CD14-positive monocyte (primary cell): Measurements from ENCODE around the gene TOLLIP. TPM values are rescaled to one million over a fixed set of nuclear protein-coding genes. Genes with fewer than 3 reads are reported as not detected.
A peak's percentile ranks its signal among the peaks of the same experiment; 100 is the strongest.

Experiments
- DNase-seq, 3 donors: peaks; one replicate each; pipeline ENCODE4 v3.0.0-alpha.2; 2011 to 2022
- H2AFZ ChIP-seq: 2 replicates; pipeline ENCODE4 v1.6.0; 2012; ENCODE audit warnings: mild to moderate bottlenecking, low read depth, low read length, inconsistent platforms; ENCODE audit not compliant: insufficient read depth, poor library complexity, severe bottlenecking
- H3K27ac ChIP-seq, 2 donors: 1 replicate in 1 of 2; 2 replicates in 1 of 2; pipeline ENCODE4 v1.5.1; 2012 to 2013; ENCODE audit warnings: low read length in 2 of 2, control low read depth in 1 of 2, inconsistent platforms in 1 of 2, low read depth in 1 of 2, mild to moderate bottlenecking in 1 of 2
- H3K27me3 ChIP-seq, 2 donors: one replicate each; pipeline versions ENCODE4 v1.6.0 to v1.6.1; 2011 to 2013; ENCODE audit warnings: low read length in 2 of 2; ENCODE audit not compliant: control insufficient read depth in 2 of 2, insufficient read depth in 2 of 2
- H3K36me3 ChIP-seq, 2 donors: replicated peaks in 1 of 2; 1 replicate in 1 of 2; 2 replicates in 1 of 2; pipeline versions ENCODE4 v1.5.1 to v1.6.1; 2012 to 2013; ENCODE audit warnings: low read length in 2 of 2, control low read depth in 1 of 2, inconsistent platforms in 1 of 2, mild to moderate bottlenecking in 1 of 2; ENCODE audit not compliant: insufficient read depth in 2 of 2, control insufficient read depth in 1 of 2
- H3K4me1 ChIP-seq, 2 donors: 1 replicate in 1 of 2; 2 replicates in 1 of 2; pipeline versions ENCODE4 v1.5.1 to v1.6.1; 2012 to 2013; ENCODE audit warnings: low read length in 2 of 2, control low read depth in 1 of 2, inconsistent platforms in 1 of 2, mild to moderate bottlenecking in 1 of 2, moderate library complexity in 1 of 2; ENCODE audit not compliant: insufficient read depth in 2 of 2, control insufficient read depth in 1 of 2
- H3K4me2 ChIP-seq: replicated peaks from 2 replicates; pipeline ENCODE3; 2012; ENCODE audit warnings: low read length, moderate library complexity, mild to moderate bottlenecking; ENCODE audit not compliant: poor library complexity, severe bottlenecking; ENCODE audit errors: extremely low read depth
- H3K4me3 ChIP-seq, 3 experiments: fragments of 200-600 bp in 1 of 3; sonication (generic) in 1 of 3; replicated peaks in 1 of 3; 1 replicate in 2 of 3; 2 replicates in 1 of 3; pipeline ENCODE4 v1.5.1; 2011 to 2013; ENCODE audit warnings: low read length in 3 of 3, mild to moderate bottlenecking in 3 of 3, control low read depth in 2 of 3, low read depth in 2 of 3, inconsistent platforms in 1 of 3, moderate library complexity in 1 of 3
- H3K79me2 ChIP-seq: 2 replicates; pipeline ENCODE4 v1.6.0; 2012; ENCODE audit warnings: mild to moderate bottlenecking, control low read depth, inconsistent platforms, low read length, moderate library complexity; ENCODE audit not compliant: insufficient read depth
- H3K9ac ChIP-seq: 2 replicates; pipeline ENCODE4 v1.6.0; 2017; ENCODE audit warnings: low read length, mild to moderate bottlenecking; ENCODE audit not compliant: insufficient read depth, poor library complexity, severe bottlenecking
- H3K9me3 ChIP-seq, 2 donors: replicated peaks in 1 of 2; 1 replicate in 1 of 2; 2 replicates in 1 of 2; pipeline versions ENCODE4 v1.5.1 to v1.6.1; 2012 to 2013; ENCODE audit warnings: low read length in 2 of 2, control low read depth in 1 of 2; ENCODE audit not compliant: control insufficient read depth in 1 of 2, insufficient read depth in 1 of 2
- H4K20me1 ChIP-seq: 2 replicates; pipeline ENCODE4 v1.6.0; 2012; ENCODE audit warnings: mild to moderate bottlenecking, low read length, control low read depth, moderate library complexity; ENCODE audit not compliant: insufficient read depth
- H3K27ac Mint-ChIP-seq, 7 donors: one replicate each; pipeline ENCODE4 v1.8.0; 2020; ENCODE audit warnings: mild to moderate bottlenecking in 7 of 7, mixed read lengths in 7 of 7, moderate library complexity in 6 of 7, inconsistent platforms in 2 of 7
- H3K27me3 Mint-ChIP-seq, 3 donors: one replicate each; pipeline ENCODE4 v1.8.0; 2021 to 2022; ENCODE audit warnings: low read depth in 3 of 3, mild to moderate bottlenecking in 3 of 3, mixed read lengths in 3 of 3, moderate library complexity in 3 of 3, inconsistent platforms in 1 of 3
- H3K36me3 Mint-ChIP-seq, 2 donors: one replicate each; pipeline ENCODE4 v1.8.0; 2020; ENCODE audit warnings: mixed read lengths in 2 of 2, inconsistent platforms in 1 of 2, mild to moderate bottlenecking in 1 of 2
- H3K4me1 Mint-ChIP-seq: one replicate; pipeline ENCODE4 v1.8.0; 2020; ENCODE audit warnings: mild to moderate bottlenecking, mixed read lengths
- H3K4me3 Mint-ChIP-seq, 2 donors: one replicate each; pipeline ENCODE4 v1.8.0; 2020; ENCODE audit warnings: mild to moderate bottlenecking in 2 of 2, mixed read lengths in 2 of 2, moderate library complexity in 1 of 2
- H3K9me3 Mint-ChIP-seq, 7 donors: one replicate each; pipeline ENCODE4 v1.8.0; 2020 to 2022; ENCODE audit warnings: mixed read lengths in 7 of 7, mild to moderate bottlenecking in 6 of 7, moderate library complexity in 6 of 7, inconsistent platforms in 2 of 7
- WGBS: methylation state at CpG from one replicate; pipeline ENCODE4 v1.1.5; 2013; ENCODE audit warnings: missing lambda C conversion rate; ENCODE audit not compliant: insufficient coverage; 5-methylcytosine and 5-hydroxymethylcytosine counted together
- intact Hi-C, 2 donors: fragments of 100-400 bp; cut with micrococcal nuclease; formaldehyde crosslinking; loops; one replicate each; pipeline versions ENCODE4 v1.15.0 to v1.15.1; 2023
- polyA plus RNA-seq, 3 donors: library from polyadenylated mRNA; depleted of rRNA in 1 of 3; unstranded in 2 of 3; stranded (reverse) in 1 of 3; fragments of 300-500 nt in 2 of 3; fragments of >200 nt in 1 of 3; fragmentation: Illumina TruSeq in 2 of 3; gene quantifications; 1 replicate in 2 of 3; 2 replicates in 1 of 3; pipeline ENCODE4 v1.2.3, GENCODE V29; 2012 to 2021
- TF ChIP-seq, protein P1 (sequence below): fragments of 200-600 bp; IDR thresholded peaks from one replicate; pipeline ENCODE4 v1.8.0; 2022; ENCODE audit warnings: antibody characterized with exemption, mild to moderate bottlenecking

The TOLLIP gene
- polyA plus RNA-seq, 3 donors = 67.9 to 72.1 (median 71.7) TPM

DNA sequence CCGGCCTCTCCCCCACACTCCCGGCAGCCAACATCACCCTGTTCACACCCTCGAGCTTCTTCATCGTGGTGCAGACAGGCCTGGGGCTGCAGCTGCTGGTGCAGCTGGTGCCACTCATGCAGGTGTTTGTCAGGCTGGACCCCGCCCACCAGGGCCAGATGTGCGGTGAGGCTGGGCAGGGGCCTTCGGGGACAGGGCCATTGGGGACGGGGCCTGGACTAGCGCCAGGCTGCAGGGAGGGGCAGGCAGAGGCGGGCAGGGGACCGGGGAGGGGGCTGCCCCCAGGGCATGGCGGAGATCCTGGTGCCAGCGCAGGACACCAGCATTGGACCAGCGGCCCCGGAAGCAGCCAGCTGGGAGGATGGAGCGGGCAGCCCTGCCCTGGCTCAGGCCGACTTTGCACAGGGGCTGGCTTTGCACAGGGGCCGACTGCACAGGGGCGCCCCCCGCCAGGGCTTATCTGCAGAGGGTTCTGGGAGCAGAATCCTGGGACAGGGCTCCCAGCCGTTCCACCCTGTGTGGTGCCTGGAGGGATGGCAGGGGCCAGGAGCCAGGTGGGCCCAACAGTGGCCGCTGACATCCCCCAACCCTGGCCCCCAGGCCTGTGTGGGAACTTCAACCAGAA, 77.9 kb downstream of the TOLLIP start:
- intact Hi-C loops = no loop called here
- no peak overlapping the region for H3K27ac ChIP-seq
- 86% methylated on average over 18 of the region's 22 CpGs for WGBS

DNA sequence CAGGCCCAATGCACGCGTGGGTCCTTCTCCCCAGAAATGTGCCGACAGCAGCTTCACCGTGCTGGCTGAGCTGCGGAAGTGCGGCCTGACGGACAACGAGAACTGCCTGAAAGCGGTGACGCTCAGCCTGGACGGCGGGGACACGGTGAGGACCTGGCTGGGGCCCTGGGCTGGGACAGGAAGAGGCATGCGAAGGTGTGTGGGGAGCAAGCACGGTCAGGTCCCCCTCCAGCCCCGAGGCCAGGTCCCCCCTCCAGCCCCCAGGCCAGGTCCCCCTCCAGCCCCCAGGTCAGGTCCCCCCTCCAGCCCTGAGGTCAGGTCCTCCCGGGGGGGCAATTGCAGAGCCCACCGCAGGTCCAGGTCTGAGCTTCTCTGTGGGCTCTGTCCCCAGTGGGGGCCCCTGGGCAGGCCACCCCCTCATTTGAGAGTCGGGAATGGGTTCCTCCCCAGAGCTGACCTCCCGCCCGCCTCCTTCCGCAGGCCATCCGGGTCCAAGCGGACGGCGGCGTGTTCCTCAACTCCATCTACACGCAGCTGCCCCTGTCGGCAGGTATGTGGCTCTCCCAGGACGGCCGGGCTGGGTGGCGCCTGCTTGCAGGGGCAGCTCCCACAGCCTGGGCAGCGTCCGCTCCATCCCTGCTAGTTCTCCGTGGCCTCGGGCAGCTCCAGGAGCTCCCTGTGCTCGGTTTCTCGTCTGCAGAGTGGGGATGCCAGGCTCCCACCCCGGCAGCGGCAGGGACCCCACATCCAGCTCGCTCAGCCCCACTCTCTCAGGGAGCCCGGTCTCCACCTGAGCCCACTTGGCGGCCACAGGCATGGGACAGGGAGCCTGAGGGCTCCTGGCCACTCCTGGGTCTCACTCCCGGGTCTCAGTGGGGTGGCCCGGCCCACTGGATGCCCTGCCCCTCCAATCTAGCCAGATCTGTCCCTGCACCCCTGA, 78.7 kb downstream of the TOLLIP start:
- Mint-ChIP-seq H3K36me3 (no peaks in the 10 kb centered on the region), H3K4me3 (no peak overlapping the region)
- TF ChIP-seq, protein P1, sequence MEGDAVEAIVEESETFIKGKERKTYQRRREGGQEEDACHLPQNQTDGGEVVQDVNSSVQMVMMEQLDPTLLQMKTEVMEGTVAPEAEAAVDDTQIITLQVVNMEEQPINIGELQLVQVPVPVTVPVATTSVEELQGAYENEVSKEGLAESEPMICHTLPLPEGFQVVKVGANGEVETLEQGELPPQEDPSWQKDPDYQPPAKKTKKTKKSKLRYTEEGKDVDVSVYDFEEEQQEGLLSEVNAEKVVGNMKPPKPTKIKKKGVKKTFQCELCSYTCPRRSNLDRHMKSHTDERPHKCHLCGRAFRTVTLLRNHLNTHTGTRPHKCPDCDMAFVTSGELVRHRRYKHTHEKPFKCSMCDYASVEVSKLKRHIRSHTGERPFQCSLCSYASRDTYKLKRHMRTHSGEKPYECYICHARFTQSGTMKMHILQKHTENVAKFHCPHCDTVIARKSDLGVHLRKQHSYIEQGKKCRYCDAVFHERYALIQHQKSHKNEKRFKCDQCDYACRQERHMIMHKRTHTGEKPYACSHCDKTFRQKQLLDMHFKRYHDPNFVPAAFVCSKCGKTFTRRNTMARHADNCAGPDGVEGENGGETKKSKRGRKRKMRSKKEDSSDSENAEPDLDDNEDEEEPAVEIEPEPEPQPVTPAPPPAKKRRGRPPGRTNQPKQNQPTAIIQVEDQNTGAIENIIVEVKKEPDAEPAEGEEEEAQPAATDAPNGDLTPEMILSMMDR = no peak

More for the DNA sequence above, 77.9 kb downstream of the TOLLIP start:
- H2AFZ ChIP-seq = no peak overlapping the region
- H3K9me3 ChIP-seq = no peaks in the 10 kb centered on the region
- TF ChIP-seq, protein P1 = no peak
- H3K79me2 ChIP-seq = no peaks in the 10 kb centered on the region
- Mint-ChIP-seq H3K27ac (peak overlapping the region in 1 of 7 donors; percentile 63), H3K36me3 (no peaks in the 10 kb centered on the region), H3K4me3 (peak overlapping the region in 1 of 2 donors; percentile 28), H3K4me1 (no peaks in the 10 kb centered on the region), H3K9me3 (no peaks in the 10 kb centered on the region), H3K27me3 (peaks cover 0 to 5% (median 0%) of the 10 kb centered on the region in 3 donors)
- no peaks in the 10 kb centered on the region for H3K4me1 ChIP-seq
- no peak overlapping the region for H3K4me3 ChIP-seq
- H4K20me1 ChIP-seq = no peaks in the 10 kb centered on the region
- no peaks in the 10 kb centered on the region for H3K36me3 ChIP-seq
- no peak for DNase-seq
- no peaks in the 10 kb centered on the region for H3K27me3 ChIP-seq
- H3K4me2 ChIP-seq = no peak overlapping the region
- no peak overlapping the region for H3K9ac ChIP-seq

More for the DNA sequence above, 78.7 kb downstream of the TOLLIP start:
- Mint-ChIP-seq H3K4me1 (no peaks in the 10 kb centered on the region), H3K9me3 (no peaks in the 10 kb centered on the region), H3K27me3 (peaks cover 0 to 5% (median under 1%) of the 10 kb centered on the region in 3 donors), H3K27ac (peak overlapping the region in 1 of 7 donors; percentile 63)
- H3K9ac ChIP-seq = no peak overlapping the region
- H3K4me2 ChIP-seq = no peak overlapping the region
- H3K4me1 ChIP-seq = no peaks in the 10 kb centered on the region
- no peak overlapping the region for H3K4me3 ChIP-seq
- intact Hi-C loops = no loop called here
- H3K36me3 ChIP-seq = no peaks in the 10 kb centered on the region
- no peak for DNase-seq
- 89% methylated on average over 37 of the region's 45 CpGs for WGBS
- H3K27me3 ChIP-seq = no peaks in the 10 kb centered on the region
- no peak overlapping the region for H3K27ac ChIP-seq
- H3K79me2 ChIP-seq = no peaks in the 10 kb centered on the region
- no peaks in the 10 kb centered on the region for H3K9me3 ChIP-seq
- no peaks in the 10 kb centered on the region for H4K20me1 ChIP-seq
- no peak overlapping the region for H2AFZ ChIP-seq
